Measurements from ENCODE around the gene CCDC50.

- no peak for TF ChIP-seq CTCF (IDR thresholded peaks at IDR 0.05 in 2 of 3, conservative IDR thresholded peaks at IDR 0.05 in 1 of 3; ENCODE audit: control insufficient read depth in 2 of 3, extremely low read depth in 1 of 3, insufficient read depth in 1 of 3, low read depth in 3 of 3, low read length in 3 of 3)
- TF ChIP-seq CEBPB (IDR thresholded peaks at IDR 0.05; ENCODE audit: borderline replicate concordance in 1 of 2, low read depth in 2 of 2, low read length in 2 of 2): no peak
- no peak for TF ChIP-seq SP1 (IDR thresholded peaks at IDR 0.05; ENCODE audit: low read depth, low read length)
- TF ChIP-seq RCOR1 (conservative IDR thresholded peaks at IDR 0.05; ENCODE audit: low read depth, low read length): no peak
- no peak for TF ChIP-seq MEF2B (IDR thresholded peaks at IDR 0.05; ENCODE audit: partially characterized antibody, poor library complexity, severe bottlenecking)
- TF ChIP-seq TCF12 (IDR thresholded peaks at IDR 0.05; ENCODE audit: low read depth, low read length): no peak
- TF ChIP-seq ZBTB33 (IDR thresholded peaks at IDR 0.05): no peak
- no peak for TF ChIP-seq EGR1 (IDR thresholded peaks at IDR 0.05; ENCODE audit: borderline replicate concordance in 1 of 2, low read depth in 2 of 2, low read length in 2 of 2)
- TF ChIP-seq POLR2AphosphoS5 (IDR thresholded peaks at IDR 0.05; ENCODE audit: low read length): no peak
- no peak for TF ChIP-seq USF2 (IDR thresholded peaks at IDR 0.05; ENCODE audit: borderline replicate concordance, low read depth, low read length)
- TF ChIP-seq SMC3 (IDR thresholded peaks at IDR 0.05; ENCODE audit: borderline replicate concordance, low read length): no peak
- no peak for TF ChIP-seq POLR2A (IDR thresholded peaks at IDR 0.05; ENCODE audit: low read depth, low read length)
- no peak for TF ChIP-seq RFX5 (IDR thresholded peaks at IDR 0.05; ENCODE audit: low read depth, low read length)
- no peak for TF ChIP-seq USF1 (IDR thresholded peaks at IDR 0.05; ENCODE audit: borderline replicate concordance, extremely low read length, insufficient read depth, low read depth, low read length)
Measured at GRCh38 chr3:191361456-191361855, 32.3 kb downstream of the CCDC50 start.

All from GM12878 (cell line).